Measurements from ENCODE around the gene OAS3.

Gene OAS3

GRCh38 chr12:112900298-112901145 is 37.8 kb upstream of the OAS3 start:
- intact Hi-C loops (cut with DNase I; ENCODE audit: low total_unique reads): no loop called here
- no peak overlapping the region for H3K27ac ChIP-seq

GRCh38 chr12:112901271-112901670 is 37.0 kb upstream of the OAS3 start:
- intact Hi-C loops (cut with DNase I; ENCODE audit: low total_unique reads): no loop called here
- no peak for DNase-seq
- H3K27ac ChIP-seq: no peak overlapping the region

More at GRCh38 chr12:112900298-112901145, 37.8 kb upstream of the OAS3 start:
- peak; percentile 31 to 44 for TF ChIP-seq CTCF (IDR thresholded peaks at IDR 0.05)
- DNase-seq: peak in 1 of 2 donors; percentile 40
- no peaks in the 10 kb centered on the region for H3K9me3 ChIP-seq
- H3K4me1 ChIP-seq: peaks cover 0 to 22% (median 7%) of the 10 kb centered on the region in 4 donors
- H3K27me3 ChIP-seq: peaks cover 0 to 17% of the 10 kb centered on the region in 2 donors
- no peaks in the 10 kb centered on the region for H3K36me3 ChIP-seq
- H3K4me3 ChIP-seq: no peak overlapping the region

DNA sequence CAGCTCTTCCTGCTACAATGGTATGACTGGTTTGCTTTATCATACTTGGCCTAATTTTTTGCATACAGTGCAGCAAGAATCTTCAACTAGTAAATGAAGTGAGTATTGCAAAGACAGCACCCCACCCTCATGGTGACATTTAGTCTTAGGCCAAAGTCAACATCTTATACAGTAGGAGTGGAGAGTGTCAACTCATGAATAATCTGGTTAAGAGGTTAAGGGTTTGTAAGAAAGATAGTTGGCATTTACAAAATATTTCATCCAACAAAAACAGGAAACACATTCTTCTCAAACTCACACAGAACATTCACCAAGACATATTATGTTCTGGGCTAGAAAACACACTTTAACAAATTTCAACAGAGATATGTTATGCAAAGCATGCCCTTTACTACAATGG is 33.7 kb upstream of the OAS3 start:
- no peaks in the 10 kb centered on the region for H3K9me3 ChIP-seq
- DNase-seq: no peak
- peaks cover 0 to 39% (median 18%) of the 10 kb centered on the region in 4 donors for H3K4me1 ChIP-seq
- no peaks in the 10 kb centered on the region for H3K36me3 ChIP-seq
- H3K27me3 ChIP-seq: no peaks in the 10 kb centered on the region
- intact Hi-C loops (cut with DNase I; ENCODE audit: low total_unique reads): no loop called here
- no peak overlapping the region for H3K4me3 ChIP-seq
- H3K27ac ChIP-seq: no peak overlapping the region
- no peak for TF ChIP-seq CTCF (IDR thresholded peaks at IDR 0.05)

More at GRCh38 chr12:112901271-112901670, 37.0 kb upstream of the OAS3 start:
- Histone ChIP-seq H3K9me3 (no peaks in the 10 kb centered on the region), H3K27me3 (peaks cover 0 to 17% of the 10 kb centered on the region in 2 donors), H3K4me1 (peaks cover 0 to 29% (median 10%) of the 10 kb centered on the region in 4 donors), H3K4me3 (no peak overlapping the region), H3K36me3 (no peaks in the 10 kb centered on the region)
- no peak for TF ChIP-seq CTCF (IDR thresholded peaks at IDR 0.05)

GRCh38 chr12:112905451-112906089 is 32.7 kb upstream of the OAS3 start:
- Histone ChIP-seq H3K9me3 (no peaks in the 10 kb centered on the region), H3K4me3 (no peak overlapping the region), H3K36me3 (peaks cover 0 to 2% (median 0%) of the 10 kb centered on the region in 3 donors), H3K27me3 (no peaks in the 10 kb centered on the region), H3K27ac (no peak overlapping the region), H3K4me1 (peaks cover 0 to 39% (median 18%) of the 10 kb centered on the region in 4 donors)
- intact Hi-C loops (cut with DNase I; ENCODE audit: low total_unique reads): no loop called here
- no peak for TF ChIP-seq CTCF (IDR thresholded peaks at IDR 0.05)
- no peak for DNase-seq

DNA sequence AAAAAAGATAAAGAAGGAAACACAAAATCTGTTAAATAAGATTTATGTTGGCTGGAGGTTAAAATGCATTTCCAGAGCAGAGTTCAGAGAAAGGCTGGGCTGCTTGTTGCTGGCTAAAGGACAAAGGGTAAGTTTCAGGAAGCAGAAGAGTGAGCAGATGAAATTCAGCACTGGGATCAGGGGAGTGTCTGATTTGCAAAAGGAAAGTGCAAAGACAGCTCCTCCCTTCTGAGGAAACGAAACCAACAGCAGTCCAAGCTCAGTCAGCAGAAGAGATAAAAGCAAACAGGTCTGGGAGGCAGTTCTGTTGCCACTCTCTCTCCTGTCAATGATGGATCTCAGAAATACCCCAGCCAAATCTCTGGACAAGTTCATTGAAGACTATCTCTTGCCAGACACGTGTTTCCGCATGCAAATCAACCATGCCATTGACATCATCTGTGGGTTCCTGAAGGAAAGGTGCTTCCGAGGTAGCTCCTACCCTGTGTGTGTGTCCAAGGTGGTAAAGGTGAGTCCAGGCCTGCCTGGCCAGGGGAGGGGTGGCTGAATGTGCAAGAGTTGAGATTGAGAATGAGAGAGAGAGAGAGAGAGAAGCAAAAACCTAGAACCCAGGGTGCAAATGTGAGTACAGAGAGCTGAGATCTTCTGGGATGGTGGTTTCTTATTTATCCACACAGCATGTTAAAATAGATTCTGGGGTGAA is 31.4 kb upstream of the OAS3 start, which contains the start of gene OAS1:
TSS of gene OAS1 (plus strand) at position 251 of the 703 bp plus-strand sequence. CDS start at position 329, 78 bp downstream.
- Histone ChIP-seq H3K4me1 (peaks cover 0 to 39% (median 18%) of the 10 kb centered on the region in 4 donors), H3K27me3 (no peaks in the 10 kb centered on the region), H3K4me3 (peak within 1 kb of the TSS; percentile 38 to 40), H3K9me3 (no peaks in the 10 kb centered on the region), H3K36me3 (peaks cover 0 to 12% (median 0%) of the 10 kb centered on the region in 3 donors), H3K27ac (no peak within 1 kb of the TSS)
- DNase-seq: peak in 1 of 2 donors; percentile 28
- TF ChIP-seq CTCF (IDR thresholded peaks at IDR 0.05): no peak
- intact Hi-C loops (cut with DNase I; ENCODE audit: low total_unique reads): no loop called here
